ENCODE data around the gene DYNLT1.
"Not testable (repeated sequence)": the region's sequence is repeated elsewhere in the genome, so short reads cannot be mapped to it uniquely, and the experiment has no call there.

Gene DYNLT1

GRCh38 chr6:158638324-158638854, 6.2 kb downstream of the DYNLT1 start:
- DNase-seq: no peak

GRCh38 chr6:158636778-158637177, 7.8 kb downstream of the DYNLT1 start:
- no peak for DNase-seq

GRCh38 chr6:158635427-158636073, 9.0 kb downstream of the DYNLT1 start:
- DNase-seq: no peak

GRCh38 chr6:158634695-158635426, 9.7 kb downstream of the DYNLT1 start:
- DNase-seq: no peak

GRCh38 chr6:158633127-158633526, 11.4 kb downstream of the DYNLT1 start:
- no peak for DNase-seq

GRCh38 chr6:158632538-158633119, 11.9 kb downstream of the DYNLT1 start:
- not testable (repeated sequence) for DNase-seq

GRCh38 chr6:158631678-158632537, 12.6 kb downstream of the DYNLT1 start:
- no peak for DNase-seq

GRCh38 chr6:158630938-158631616, 13.5 kb downstream of the DYNLT1 start:
- no peak for DNase-seq

GRCh38 chr6:158629367-158630221, 14.9 kb downstream of the DYNLT1 start:
- DNase-seq: no peak

GRCh38 chr6:158628542-158628941, 16.0 kb downstream of the DYNLT1 start:
- DNase-seq: no peak

GRCh38 chr6:158627940-158628211, 16.7 kb downstream of the DYNLT1 start:
- DNase-seq: no peak

GRCh38 chr6:158627168-158627939, 17.2 kb downstream of the DYNLT1 start:
- no peak for DNase-seq

- no peak for DNase-seq
Observed at GRCh38 chr6:158626360-158627167, 18.0 kb downstream of the DYNLT1 start.

- DNase-seq: no peak
Observed at GRCh38 chr6:158625881-158626305, 18.6 kb downstream of the DYNLT1 start.

GRCh38 chr6:158624684-158625682, 19.6 kb downstream of the DYNLT1 start:
- no peak for DNase-seq

- no peak for DNase-seq
Observed at GRCh38 chr6:158622545-158623190, 21.9 kb downstream of the DYNLT1 start.

- no peak for DNase-seq
Observed at GRCh38 chr6:158621694-158622544, 22.6 kb downstream of the DYNLT1 start.
